Endothelial cell (in vitro differentiated cells): ENCODE measurements around the gene CENPB. TPM values are rescaled to one million over a fixed set of nuclear protein-coding genes. Genes with fewer than 3 reads are reported as not detected.
A peak's percentile ranks its signal among the peaks of the same experiment; 100 is the strongest.
"Not testable (repeated sequence)": the region's sequence is repeated elsewhere in the genome, so short reads cannot be mapped to it uniquely, and the experiment has no call there.

ENCODE experiments used
- DNase-seq: peaks from one replicate; pipeline ENCODE4 v3.0.0; 2021; ENCODE audit warnings: low spot score
- H3K27ac Mint-ChIP-seq: one replicate; pipeline ENCODE4 v1.8.0; 2021; ENCODE audit warnings: mixed read lengths, inconsistent platforms; ENCODE audit not compliant: unreplicated experiment
- H3K27me3 Mint-ChIP-seq: one replicate; pipeline ENCODE4 v1.8.0; 2021; ENCODE audit warnings: mild to moderate bottlenecking, moderate library complexity, mixed read lengths, inconsistent platforms; ENCODE audit not compliant: unreplicated experiment
- H3K36me3 Mint-ChIP-seq: one replicate; pipeline ENCODE4 v1.8.0; 2021; ENCODE audit warnings: mild to moderate bottlenecking, low read depth, mixed read lengths, inconsistent platforms; ENCODE audit not compliant: unreplicated experiment
- H3K4me1 Mint-ChIP-seq: one replicate; pipeline ENCODE4 v1.8.0; 2021; ENCODE audit warnings: mild to moderate bottlenecking, mixed read lengths, inconsistent platforms; ENCODE audit not compliant: unreplicated experiment
- H3K4me3 Mint-ChIP-seq: one replicate; pipeline ENCODE4 v1.8.0; 2021; ENCODE audit warnings: mild to moderate bottlenecking, mixed read lengths, inconsistent platforms; ENCODE audit not compliant: unreplicated experiment
- H3K9me3 Mint-ChIP-seq: one replicate; pipeline ENCODE4 v1.8.0; 2021; ENCODE audit warnings: mixed read lengths, inconsistent platforms; ENCODE audit not compliant: unreplicated experiment
- CTCF ChIP-seq: fragments of 200-600 bp; sonication (generic); IDR thresholded peaks from one replicate; pipeline ENCODE4 v1.5.0; 2021; ENCODE audit warnings: antibody characterized with exemption; ENCODE audit not compliant: unreplicated experiment
- long read RNA-seq: library from polyadenylated mRNA; unstranded; transcript quantifications from one replicate; pipeline ENCODE4 v2.0.0, GENCODE V29; 2020; ENCODE audit not compliant: unreplicated experiment
- total RNA-seq: library from RNA; stranded (reverse); fragmentation: NEBNext Ultra II Directional; extraction: Animal tissue kit (Norgen Biotek cat#: 25700); gene quantifications from one replicate; pipeline ENCODE4 v1.2.1, GENCODE V29; 2021; ENCODE audit not compliant: unreplicated experiment

The CENPB gene
- total RNA-seq: 57.9 TPM
- long read RNA-seq: 0 reads

- Mint-ChIP-seq H3K4me3 (peak within 1 kb of the TSS; percentile 88), H3K27me3 (peaks cover 18% of the 10 kb centered on the region), H3K4me1 (peaks cover 5% of the 10 kb centered on the region), H3K27ac (peak within 1 kb of the TSS; percentile 24), H3K36me3 (peaks cover 6% of the 10 kb centered on the region), H3K9me3 (no peaks in the 10 kb centered on the region)
- DNase-seq: peak; percentile 99
- TF ChIP-seq CTCF: peak; percentile 71
Measured at GRCh38 chr20:3786665-3787323, at the start of gene CENPB. Gene CENPB, minus strand, starts transcription at chr20:3786740. Its CDS starts 257 bp downstream, at chr20:3786483.

GRCh38 chr20:3836132-3836531 lies 49.6 kb upstream of the CENPB start:
- TF ChIP-seq CTCF: no peak
- Mint-ChIP-seq H3K27ac (no peak overlapping the region), H3K27me3 (peaks cover 2% of the 10 kb centered on the region), H3K9me3 (no peaks in the 10 kb centered on the region), H3K4me3 (no peak overlapping the region), H3K4me1 (peaks cover 9% of the 10 kb centered on the region), H3K36me3 (peaks cover 6% of the 10 kb centered on the region)
- DNase-seq: no peak

GRCh38 chr20:3829891-3830290 lies 43.4 kb upstream of the CENPB start:
- H3K4me1 Mint-ChIP-seq, H3K27me3 Mint-ChIP-seq, H3K9me3 Mint-ChIP-seq, H3K27ac Mint-ChIP-seq, H3K36me3 Mint-ChIP-seq, H3K4me3 Mint-ChIP-seq, DNase-seq: not testable (repeated sequence)

GRCh38 chr20:3828798-3829197 lies 42.3 kb upstream of the CENPB start:
- H3K4me3 Mint-ChIP-seq: no peak overlapping the region
- no peak for DNase-seq
- no peak overlapping the region for H3K27ac Mint-ChIP-seq
- TF ChIP-seq CTCF: no peak
- H3K36me3 Mint-ChIP-seq: peaks cover 3% of the 10 kb centered on the region
- no peaks in the 10 kb centered on the region for H3K4me1 Mint-ChIP-seq
- H3K27me3 Mint-ChIP-seq: no peaks in the 10 kb centered on the region
- H3K9me3 Mint-ChIP-seq: no peaks in the 10 kb centered on the region

- DNase-seq: no peak
- Mint-ChIP-seq H3K4me1 (no peaks in the 10 kb centered on the region), H3K9me3 (no peaks in the 10 kb centered on the region), H3K4me3 (no peak overlapping the region), H3K27ac (no peak overlapping the region), H3K27me3 (no peaks in the 10 kb centered on the region), H3K36me3 (peaks cover 3% of the 10 kb centered on the region)
- no peak for TF ChIP-seq CTCF
Measured at GRCh38 chr20:3826420-3826819, 39.9 kb upstream of the CENPB start.
